Body of pancreas (tissue), 4 donors: ENCODE measurements around the gene WIF1. TPM values are rescaled to one million over a fixed set of nuclear protein-coding genes. Genes with fewer than 3 reads are reported as not detected.
A peak's percentile ranks its signal among the peaks of the same experiment; 100 is the strongest.

Experiments
- ATAC-seq: fragments of 150-250 bp; one replicate; pipeline ENCODE4 v1.9.1; 2016
- DNase-seq, 4 donors: peaks; one replicate each; pipeline ENCODE4 v3.0.0-alpha.2; 2019
- H3K27ac ChIP-seq, 4 donors: fragments of 200-600 bp; sonication (generic); 1 replicate in 3 of 4; 2 replicates in 1 of 4; pipeline versions ENCODE4 v1.5.1 to v1.6.1; 2016 to 2019; ENCODE audit warnings: mild to moderate bottlenecking in 1 of 4, mixed read lengths in 1 of 4, moderate library complexity in 1 of 4
- H3K27me3 ChIP-seq, 2 donors: fragments of 200-600 bp; sonication (generic); one replicate each; pipeline ENCODE4 v1.6.0; 2016; ENCODE audit warnings: mild to moderate bottlenecking in 1 of 2
- H3K36me3 ChIP-seq, 2 donors: fragments of 200-600 bp; sonication (generic); replicated peaks in 1 of 2; 2 replicates each; pipeline ENCODE4 v1.5.1; 2016; ENCODE audit warnings: low read depth in 2 of 2; ENCODE audit not compliant: insufficient read depth in 1 of 2
- H3K4me1 ChIP-seq: fragments of 200-600 bp; sonication (generic); one replicate; pipeline ENCODE4 v1.6.0; 2016
- H3K4me3 ChIP-seq, 2 donors: fragments of 200-600 bp; sonication (generic); 1 replicate in 1 of 2; 2 replicates in 1 of 2; pipeline ENCODE4 v1.5.1; 2016 to 2019
- H3K9me3 ChIP-seq, 3 donors: fragments of 200-600 bp; sonication (generic); 1 replicate in 2 of 3; 2 replicates in 1 of 3; pipeline ENCODE4 v1.5.1; 2016
- POLR2A ChIP-seq, 3 donors: fragments of 450-650 bp; IDR thresholded peaks; one replicate each; pipeline ENCODE4 v1.6.1; 2016; ENCODE audit warnings: antibody characterized with exemption in 3 of 3, mild to moderate bottlenecking in 2 of 3
- WGBS, 2 donors: methylation state at CpG; one replicate each; pipeline ENCODE4 v1.1.5; 2017; 5-methylcytosine and 5-hydroxymethylcytosine counted together
- intact Hi-C: fragments of 100-400 bp; cut with DNase I; formaldehyde crosslinking; loops from one replicate; pipeline ENCODE4 v1.15.1; 2023
- total RNA-seq, 2 donors: library from RNA; depleted of rRNA; stranded (reverse); fragments of >200 nt; gene quantifications; one replicate each; pipeline ENCODE4 v1.1.0, GENCODE V29; 2016
- TF ChIP-seq, protein P1 (sequence below), 7 experiments: fragments of 450-650 bp in 4 of 7; fragments of 200-600 bp in 3 of 7; sonication (generic) in 3 of 7; IDR thresholded peaks; one replicate each; pipeline ENCODE4 v1.5.1; 2016 to 2019; ENCODE audit warnings: antibody characterized with exemption in 7 of 7

WIF1 gene
- total RNA-seq, 2 donors from 2014 or later, result 0.66 to 0.78 TPM

DNA sequence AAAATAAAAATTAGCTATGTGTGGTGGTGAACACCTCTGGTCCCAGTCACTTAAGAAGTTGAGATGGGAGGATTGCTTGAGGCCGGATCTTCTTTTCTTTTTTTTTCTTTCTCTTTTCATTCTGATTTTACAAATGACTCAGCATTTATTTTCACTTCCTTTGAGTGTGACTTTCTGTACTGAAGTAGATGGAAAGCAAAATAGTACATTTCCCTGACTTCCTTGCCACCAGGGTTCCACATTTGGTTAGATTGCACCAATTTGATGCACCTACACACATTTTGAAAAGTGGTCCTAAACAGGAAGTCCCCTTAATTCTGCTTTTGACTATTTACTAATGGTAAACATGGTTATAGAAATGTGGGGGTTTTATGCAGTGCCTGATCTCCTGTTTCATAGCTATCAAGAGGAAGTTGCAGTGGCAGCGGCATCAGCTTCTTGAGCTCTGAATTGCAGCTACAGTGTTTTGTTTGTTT, 35.3 kb upstream of the WIF1 start:
- intact Hi-C loops, result no loop called here
- DNase-seq (no peak), ATAC-seq (no peak)
- 71 to 88% methylated on average over 2 of the region's 2 CpGs for WGBS, 2 donors
- Histone ChIP-seq H3K9me3 (no peaks in the 10 kb centered on the region), H3K27me3 (no peaks in the 10 kb centered on the region), H3K4me1 (no peaks in the 10 kb centered on the region), H3K4me3 (no peak overlapping the region), H3K36me3 (no peaks in the 10 kb centered on the region), H3K27ac (no peak overlapping the region)
- TF ChIP-seq, protein P1, sequence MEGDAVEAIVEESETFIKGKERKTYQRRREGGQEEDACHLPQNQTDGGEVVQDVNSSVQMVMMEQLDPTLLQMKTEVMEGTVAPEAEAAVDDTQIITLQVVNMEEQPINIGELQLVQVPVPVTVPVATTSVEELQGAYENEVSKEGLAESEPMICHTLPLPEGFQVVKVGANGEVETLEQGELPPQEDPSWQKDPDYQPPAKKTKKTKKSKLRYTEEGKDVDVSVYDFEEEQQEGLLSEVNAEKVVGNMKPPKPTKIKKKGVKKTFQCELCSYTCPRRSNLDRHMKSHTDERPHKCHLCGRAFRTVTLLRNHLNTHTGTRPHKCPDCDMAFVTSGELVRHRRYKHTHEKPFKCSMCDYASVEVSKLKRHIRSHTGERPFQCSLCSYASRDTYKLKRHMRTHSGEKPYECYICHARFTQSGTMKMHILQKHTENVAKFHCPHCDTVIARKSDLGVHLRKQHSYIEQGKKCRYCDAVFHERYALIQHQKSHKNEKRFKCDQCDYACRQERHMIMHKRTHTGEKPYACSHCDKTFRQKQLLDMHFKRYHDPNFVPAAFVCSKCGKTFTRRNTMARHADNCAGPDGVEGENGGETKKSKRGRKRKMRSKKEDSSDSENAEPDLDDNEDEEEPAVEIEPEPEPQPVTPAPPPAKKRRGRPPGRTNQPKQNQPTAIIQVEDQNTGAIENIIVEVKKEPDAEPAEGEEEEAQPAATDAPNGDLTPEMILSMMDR (IDR thresholded peaks at IDR 0.05), result no peak
- no peak for TF ChIP-seq POLR2A (IDR thresholded peaks at IDR 0.05)

GRCh38 chr12:65155784-65156183, 34.7 kb upstream of the WIF1 start:
- no peak for TF ChIP-seq POLR2A (IDR thresholded peaks at IDR 0.05)
- TF ChIP-seq, protein P1 (IDR thresholded peaks at IDR 0.05), result no peak
- Histone ChIP-seq H3K36me3 (no peaks in the 10 kb centered on the region), H3K9me3 (no peaks in the 10 kb centered on the region), H3K27me3 (no peaks in the 10 kb centered on the region), H3K27ac (no peak overlapping the region), H3K4me1 (no peaks in the 10 kb centered on the region), H3K4me3 (no peak overlapping the region)
- WGBS, 2 donors, result 76 to 80% methylated on average over 3 of the region's 3 CpGs
- DNase-seq, result no peak
- intact Hi-C loops, result no loop called here
- no peak for ATAC-seq

- no peak for TF ChIP-seq POLR2A (IDR thresholded peaks at IDR 0.05)
- TF ChIP-seq, protein P1 (IDR thresholded peaks at IDR 0.05), result no peak
- Histone ChIP-seq H3K4me3 (no peak overlapping the region), H3K4me1 (no peaks in the 10 kb centered on the region), H3K36me3 (no peaks in the 10 kb centered on the region), H3K27me3 (no peaks in the 10 kb centered on the region), H3K27ac (no peak overlapping the region), H3K9me3 (no peaks in the 10 kb centered on the region)
- WGBS, 2 donors, result 63 to 66% methylated on average over 1 of the region's 1 CpG
- intact Hi-C loops, result no loop called here
- DNase-seq (no peak), ATAC-seq (no peak)
Observed at GRCh38 chr12:65152596-65152995, 31.5 kb upstream of the WIF1 start.

GRCh38 chr12:65152012-65152411, 30.9 kb upstream of the WIF1 start:
- TF ChIP-seq, protein P1 (IDR thresholded peaks at IDR 0.05), result no peak
- no peaks in the 10 kb centered on the region for H3K9me3 ChIP-seq
- no peaks in the 10 kb centered on the region for H3K36me3 ChIP-seq
- no peaks in the 10 kb centered on the region for H3K27me3 ChIP-seq
- DNase-seq, result no peak
- intact Hi-C loops, result no loop called here
- H3K4me1 ChIP-seq, result no peaks in the 10 kb centered on the region
- H3K4me3 ChIP-seq, result no peak overlapping the region
- H3K27ac ChIP-seq, result no peak overlapping the region
- peak; percentile 59 for ATAC-seq

DNA sequence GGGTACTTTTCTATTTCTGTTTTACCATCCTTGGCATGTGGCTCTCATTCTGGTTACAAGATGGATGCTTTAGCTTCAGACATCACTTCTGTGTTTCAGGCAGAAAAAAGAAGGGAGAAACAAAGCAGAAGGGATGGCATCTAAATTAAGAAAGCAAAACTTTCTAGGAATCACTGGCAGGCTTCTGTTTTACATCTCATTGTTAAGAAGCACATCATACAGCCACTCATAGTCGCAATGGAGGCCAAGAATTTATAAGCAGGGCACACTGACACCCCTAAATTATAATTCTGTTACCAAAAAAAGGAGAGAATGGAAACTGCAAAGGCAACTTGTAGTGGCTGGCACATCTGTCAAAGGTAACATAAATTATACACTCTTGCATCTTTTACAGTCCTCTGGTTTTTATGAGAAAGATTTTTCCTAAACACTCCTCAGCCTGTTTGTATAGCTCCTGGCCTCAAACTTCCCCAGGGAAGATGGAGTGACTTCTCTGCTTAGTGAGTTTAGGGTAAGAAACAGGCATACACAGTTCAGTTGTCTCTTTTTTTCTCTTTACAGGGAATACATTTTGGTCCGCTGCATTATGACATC, 26.3 kb upstream of the WIF1 start:
- DNase-seq (no peak), ATAC-seq (no peak)
- H3K4me1 ChIP-seq, result no peaks in the 10 kb centered on the region
- 73 to 76% methylated on average over 2 of the region's 2 CpGs for WGBS, 2 donors
- TF ChIP-seq POLR2A (IDR thresholded peaks at IDR 0.05), result no peak
- TF ChIP-seq, protein P1 (IDR thresholded peaks at IDR 0.05), result no peak
- H3K4me3 ChIP-seq, result no peak overlapping the region
- H3K27ac ChIP-seq, result no peak overlapping the region
- H3K9me3 ChIP-seq, result no peaks in the 10 kb centered on the region
- no peaks in the 10 kb centered on the region for H3K27me3 ChIP-seq
- H3K36me3 ChIP-seq, result no peaks in the 10 kb centered on the region
- intact Hi-C loops, result no loop called here
